ENCODE data around the gene KANK4.

GRCh38 chr1:62288224-62288623, 31.0 kb downstream of the KANK4 start:
- TF ChIP-seq CTCF (IDR thresholded peaks at IDR 0.05; ENCODE audit: control extremely low read depth in 1 of 3, insufficient read depth in 1 of 3, low read depth in 1 of 3, low read length in 3 of 3), result no peak
- no peak for TF ChIP-seq CREB1 (IDR thresholded peaks at IDR 0.05)
- no peak for TF ChIP-seq POLR2A (IDR thresholded peaks at IDR 0.05; ENCODE audit: control extremely low read depth in 1 of 2, low read depth in 2 of 2, low read length in 2 of 2)
- no peak for TF ChIP-seq MAX (IDR thresholded peaks at IDR 0.05)
- no peak for TF ChIP-seq TEAD4 (IDR thresholded peaks at IDR 0.05; ENCODE audit: low read depth, low read length)

All from H1 (cell line).